Vagina (tissue), 2 donors: ENCODE data around the gene NRXN3. TPM values are rescaled to one million over a fixed set of nuclear protein-coding genes. Genes with fewer than 3 reads are reported as not detected.

Experiments
- DNase-seq, 2 donors: peaks; one replicate each; pipeline ENCODE4 v3.0.0-alpha.2; 2017; ENCODE audit errors: extremely low spot score in 2 of 2
- H3K27ac ChIP-seq: fragments of 200-600 bp; sonication (generic); one replicate; pipeline ENCODE4 v1.5.1; 2019
- H3K27me3 ChIP-seq: fragments of 200-600 bp; sonication (generic); one replicate; pipeline ENCODE4 v1.5.1; 2019
- H3K36me3 ChIP-seq, 2 donors: fragments of 200-600 bp; sonication (generic); one replicate each; pipeline ENCODE4 v1.5.1; 2017 to 2019
- H3K4me1 ChIP-seq: fragments of 200-600 bp; sonication (generic); one replicate; pipeline ENCODE4 v1.5.1; 2019
- H3K4me3 ChIP-seq, 2 donors: fragments of 200-600 bp; sonication (generic); 1 replicate in 1 of 2; 2 replicates in 1 of 2; pipeline ENCODE4 v1.5.1; 2016 to 2019
- H3K9me3 ChIP-seq: fragments of 200-600 bp; sonication (generic); one replicate; pipeline ENCODE4 v1.5.1; 2019
- POLR2A ChIP-seq, 2 donors: fragments of 450-650 bp; IDR thresholded peaks; one replicate each; pipeline ENCODE4 v1.6.1; 2017; ENCODE audit warnings: antibody characterized with exemption in 2 of 2, mild to moderate bottlenecking in 2 of 2, moderate library complexity in 2 of 2
- POLR2AphosphoS5 ChIP-seq, 2 donors: sonication (generic); formaldehyde crosslinking; IDR thresholded peaks; one replicate each; pipeline ENCODE4 v1.9.0; 2017; ENCODE audit warnings: antibody characterized with exemption in 2 of 2, mild to moderate bottlenecking in 2 of 2, low read depth in 1 of 2; ENCODE audit not compliant: insufficient read depth in 1 of 2
- intact Hi-C: fragments of 100-400 bp; cut with DNase I; formaldehyde crosslinking; loops from one replicate; pipeline ENCODE4 v1.15.1; 2023
- total RNA-seq: library from RNA; depleted of rRNA; stranded (reverse); fragments of >200 nt; gene quantifications from one replicate; pipeline ENCODE4 v1.2.3, GENCODE V29; 2016
- TF ChIP-seq, protein P1 (sequence below), 3 experiments: fragments of 450-650 bp in 2 of 3; fragments of 200-600 bp in 1 of 3; sonication (generic) in 1 of 3; IDR thresholded peaks; one replicate each; pipeline ENCODE4 v1.5.1; 2017 to 2019; ENCODE audit warnings: antibody characterized with exemption in 3 of 3, mild to moderate bottlenecking in 2 of 3, moderate library complexity in 2 of 3

Gene NRXN3
- total RNA-seq, 1 donor from 2014 or later = 4.7 TPM

DNA sequence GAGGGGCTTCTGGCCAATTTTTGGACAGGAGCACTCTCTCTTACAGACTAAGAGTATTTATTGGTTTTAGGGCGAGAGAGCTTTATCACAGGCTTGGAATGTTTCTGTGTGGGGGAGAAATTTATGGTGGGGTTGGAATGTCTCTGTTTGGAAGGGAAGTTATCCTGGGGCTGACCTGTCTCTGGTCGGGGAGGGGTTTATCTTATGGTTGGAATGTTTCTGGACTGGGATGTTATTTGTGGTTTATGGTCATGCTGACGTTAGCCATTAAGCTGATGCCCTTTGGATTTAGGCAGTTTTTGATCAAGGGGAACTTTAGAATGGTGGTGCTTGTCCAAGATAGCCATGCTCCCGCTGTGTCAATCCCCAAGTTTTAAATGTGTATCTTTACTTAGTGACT, 1426.4 kb downstream of the NRXN3 start:
- TF ChIP-seq POLR2A (IDR thresholded peaks at IDR 0.05) (no peak), POLR2AphosphoS5 (IDR thresholded peaks at IDR 0.05; ENCODE audit: insufficient read depth in 1 of 2, low read depth in 1 of 2) (no peak)
- TF ChIP-seq, protein P1, sequence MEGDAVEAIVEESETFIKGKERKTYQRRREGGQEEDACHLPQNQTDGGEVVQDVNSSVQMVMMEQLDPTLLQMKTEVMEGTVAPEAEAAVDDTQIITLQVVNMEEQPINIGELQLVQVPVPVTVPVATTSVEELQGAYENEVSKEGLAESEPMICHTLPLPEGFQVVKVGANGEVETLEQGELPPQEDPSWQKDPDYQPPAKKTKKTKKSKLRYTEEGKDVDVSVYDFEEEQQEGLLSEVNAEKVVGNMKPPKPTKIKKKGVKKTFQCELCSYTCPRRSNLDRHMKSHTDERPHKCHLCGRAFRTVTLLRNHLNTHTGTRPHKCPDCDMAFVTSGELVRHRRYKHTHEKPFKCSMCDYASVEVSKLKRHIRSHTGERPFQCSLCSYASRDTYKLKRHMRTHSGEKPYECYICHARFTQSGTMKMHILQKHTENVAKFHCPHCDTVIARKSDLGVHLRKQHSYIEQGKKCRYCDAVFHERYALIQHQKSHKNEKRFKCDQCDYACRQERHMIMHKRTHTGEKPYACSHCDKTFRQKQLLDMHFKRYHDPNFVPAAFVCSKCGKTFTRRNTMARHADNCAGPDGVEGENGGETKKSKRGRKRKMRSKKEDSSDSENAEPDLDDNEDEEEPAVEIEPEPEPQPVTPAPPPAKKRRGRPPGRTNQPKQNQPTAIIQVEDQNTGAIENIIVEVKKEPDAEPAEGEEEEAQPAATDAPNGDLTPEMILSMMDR (IDR thresholded peaks at IDR 0.05) = no peak
- H3K4me1 ChIP-seq = no peaks in the 10 kb centered on the region
- H3K27me3 ChIP-seq = no peaks in the 10 kb centered on the region
- H3K4me3 ChIP-seq = no peak overlapping the region
- no peak for DNase-seq
- intact Hi-C loops = no loop called here
- H3K9me3 ChIP-seq = no peaks in the 10 kb centered on the region
- no peaks in the 10 kb centered on the region for H3K36me3 ChIP-seq
- no peak overlapping the region for H3K27ac ChIP-seq

DNA sequence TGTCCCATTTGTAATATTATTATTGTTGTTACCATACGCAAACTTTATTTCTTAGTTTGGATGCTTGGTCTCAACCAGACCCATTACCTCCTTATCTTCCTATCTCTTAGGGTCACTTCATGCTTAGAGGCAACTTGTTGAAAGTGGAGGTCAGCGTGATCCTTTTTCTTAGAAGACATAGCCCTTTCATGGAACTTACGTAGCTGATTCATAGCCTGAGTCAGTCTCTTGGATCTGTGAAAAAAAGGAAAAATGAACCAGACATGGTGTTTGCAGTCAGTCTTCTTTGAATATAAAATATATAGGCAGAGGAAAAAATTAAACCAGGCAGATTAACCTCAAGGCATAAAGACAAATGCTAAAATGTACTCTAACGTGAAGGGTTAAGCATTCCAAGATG, 1427.4 kb downstream of the NRXN3 start:
- no peak for DNase-seq
- no peaks in the 10 kb centered on the region for H3K36me3 ChIP-seq
- no peaks in the 10 kb centered on the region for H3K9me3 ChIP-seq
- no peaks in the 10 kb centered on the region for H3K27me3 ChIP-seq
- intact Hi-C loops = no loop called here
- no peak overlapping the region for H3K4me3 ChIP-seq
- TF ChIP-seq POLR2A (IDR thresholded peaks at IDR 0.05) = no peak
- TF ChIP-seq, protein P1 (IDR thresholded peaks at IDR 0.05) = no peak
- TF ChIP-seq POLR2AphosphoS5 (IDR thresholded peaks at IDR 0.05; ENCODE audit: insufficient read depth in 1 of 2, low read depth in 1 of 2) = no peak
- H3K27ac ChIP-seq = no peak overlapping the region
- no peaks in the 10 kb centered on the region for H3K4me1 ChIP-seq

DNA sequence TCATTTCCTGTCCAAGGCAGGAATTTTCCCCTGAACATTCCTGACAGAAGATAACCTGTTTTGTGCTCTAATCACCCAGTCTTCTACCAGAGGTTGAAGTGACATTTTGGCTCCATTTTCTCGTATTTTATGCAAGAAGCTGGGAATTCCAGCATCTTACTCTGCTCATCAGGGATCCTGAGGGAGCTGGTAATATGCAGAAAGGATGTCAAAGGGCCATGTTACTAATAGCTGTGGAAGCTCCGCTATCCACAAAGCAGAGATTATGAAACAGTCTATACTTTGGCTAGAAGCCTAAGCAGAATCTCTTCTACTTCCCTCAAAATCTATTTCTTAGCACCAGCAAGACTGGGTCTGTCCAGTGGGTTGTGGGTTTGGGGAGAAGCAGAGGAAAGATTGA, 1428.2 kb downstream of the NRXN3 start:
- H3K27ac ChIP-seq = no peak overlapping the region
- DNase-seq = no peak
- intact Hi-C loops = no loop called here
- no peaks in the 10 kb centered on the region for H3K36me3 ChIP-seq
- no peak overlapping the region for H3K4me3 ChIP-seq
- no peak for TF ChIP-seq POLR2AphosphoS5 (IDR thresholded peaks at IDR 0.05; ENCODE audit: insufficient read depth in 1 of 2, low read depth in 1 of 2)
- H3K4me1 ChIP-seq = no peaks in the 10 kb centered on the region
- no peaks in the 10 kb centered on the region for H3K9me3 ChIP-seq
- no peaks in the 10 kb centered on the region for H3K27me3 ChIP-seq

DNA sequence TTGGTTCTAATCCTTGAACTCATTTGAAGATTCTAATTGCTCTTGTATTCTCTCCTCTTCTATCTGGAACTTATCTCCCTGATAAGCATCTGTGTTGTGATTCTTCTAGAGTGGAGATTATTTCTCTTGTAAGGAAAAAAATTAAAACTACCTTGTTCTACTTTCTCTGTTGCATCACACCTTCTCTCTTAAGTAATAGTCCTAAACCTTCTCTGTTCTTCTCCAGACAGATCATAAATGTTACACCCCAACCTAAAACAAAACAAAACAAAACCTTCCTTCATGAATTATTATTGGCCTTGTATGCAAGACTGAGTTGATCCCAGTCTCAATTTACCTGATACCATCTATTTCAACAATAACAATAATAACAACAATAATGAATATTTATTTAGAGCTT, 1429.1 kb downstream of the NRXN3 start:
- H3K9me3 ChIP-seq = no peaks in the 10 kb centered on the region
- intact Hi-C loops = no loop called here
- DNase-seq = no peak

DNA sequence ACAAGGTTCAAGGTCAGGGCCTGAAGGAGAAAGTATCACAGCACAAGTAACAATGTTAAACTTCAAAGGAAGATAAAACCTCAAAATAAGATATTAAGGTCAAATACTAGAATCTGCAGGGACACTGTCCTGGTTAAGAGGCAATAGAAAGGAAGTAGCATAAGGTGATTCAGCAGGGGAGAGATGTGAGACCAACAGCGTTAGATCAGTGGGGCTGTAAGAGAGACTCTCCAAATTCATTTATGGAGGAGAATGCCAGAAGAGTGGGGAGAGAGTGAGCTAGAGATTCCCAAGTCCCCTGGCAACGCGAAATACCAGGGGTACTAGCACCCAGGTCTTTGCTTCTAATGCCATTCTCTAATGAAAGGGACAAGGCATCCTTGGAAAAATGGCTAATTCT, 1430.2 kb downstream of the NRXN3 start:
- Histone ChIP-seq H3K36me3 (no peaks in the 10 kb centered on the region), H3K4me1 (no peaks in the 10 kb centered on the region), H3K4me3 (no peak overlapping the region), H3K27me3 (no peaks in the 10 kb centered on the region), H3K9me3 (no peaks in the 10 kb centered on the region), H3K27ac (no peak overlapping the region)
- no peak for TF ChIP-seq POLR2A (IDR thresholded peaks at IDR 0.05)
- TF ChIP-seq POLR2AphosphoS5 (IDR thresholded peaks at IDR 0.05; ENCODE audit: insufficient read depth in 1 of 2, low read depth in 1 of 2) = no peak
- TF ChIP-seq, protein P1 (IDR thresholded peaks at IDR 0.05) = no peak
- intact Hi-C loops = no loop called here
- no peak for DNase-seq

More for the DNA sequence above, 1429.1 kb downstream of the NRXN3 start:
- TF ChIP-seq POLR2AphosphoS5 (IDR thresholded peaks at IDR 0.05; ENCODE audit: insufficient read depth in 1 of 2, low read depth in 1 of 2) (no peak), POLR2A (IDR thresholded peaks at IDR 0.05) (no peak)
- TF ChIP-seq, protein P1 (IDR thresholded peaks at IDR 0.05) = no peak
- H3K4me3 ChIP-seq = no peak overlapping the region
- H3K36me3 ChIP-seq = no peaks in the 10 kb centered on the region
- H3K4me1 ChIP-seq = no peaks in the 10 kb centered on the region
- no peaks in the 10 kb centered on the region for H3K27me3 ChIP-seq
- H3K27ac ChIP-seq = no peak overlapping the region
